ENCODE measurements around the gene IMPDH2.
A peak's percentile ranks its signal among the peaks of the same experiment; 100 is the strongest.

DNA sequence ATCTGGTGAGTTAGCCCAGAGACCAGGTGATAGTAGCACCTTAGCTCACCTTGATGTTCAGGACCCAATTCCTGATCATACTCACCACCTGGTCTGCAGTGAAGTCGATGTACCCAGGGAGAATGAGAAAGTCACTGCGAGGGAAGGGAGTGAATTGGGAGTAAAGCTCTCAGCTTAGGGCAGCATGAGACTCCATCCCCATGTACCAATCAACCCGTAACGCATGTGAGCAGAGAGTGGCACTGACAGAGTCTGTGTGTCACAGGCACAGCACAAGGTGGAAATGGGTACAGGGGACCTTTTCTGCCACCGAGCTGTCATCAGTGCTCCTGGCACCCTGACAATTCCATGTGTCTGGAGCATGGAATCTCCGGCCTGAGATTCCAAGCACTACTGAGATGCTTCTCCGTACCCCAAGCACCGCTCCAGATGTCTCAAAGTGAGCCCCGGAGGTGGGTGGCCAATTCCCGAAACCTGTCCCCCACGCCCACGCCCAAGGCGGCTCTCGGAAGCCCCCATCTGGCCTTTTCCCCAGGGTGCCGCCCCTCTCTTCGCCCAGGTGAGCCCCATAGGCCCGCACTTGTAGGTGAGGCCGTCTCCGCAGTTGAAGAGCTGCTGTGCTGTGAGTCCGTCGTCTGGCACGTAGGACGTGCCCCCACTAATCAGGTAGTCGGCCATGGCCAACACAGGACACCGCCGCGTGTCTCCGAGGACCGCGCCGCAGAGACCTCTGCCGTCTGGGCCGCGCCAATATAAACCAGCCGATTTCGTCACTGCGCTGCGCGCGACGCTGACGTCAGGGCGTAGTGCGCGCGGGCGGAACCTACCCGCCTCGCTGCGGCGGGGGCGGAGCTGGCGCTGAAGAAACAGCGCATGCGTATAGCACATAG is at the start of gene IMPDH2:
- TF ChIP-seq, protein P1, sequence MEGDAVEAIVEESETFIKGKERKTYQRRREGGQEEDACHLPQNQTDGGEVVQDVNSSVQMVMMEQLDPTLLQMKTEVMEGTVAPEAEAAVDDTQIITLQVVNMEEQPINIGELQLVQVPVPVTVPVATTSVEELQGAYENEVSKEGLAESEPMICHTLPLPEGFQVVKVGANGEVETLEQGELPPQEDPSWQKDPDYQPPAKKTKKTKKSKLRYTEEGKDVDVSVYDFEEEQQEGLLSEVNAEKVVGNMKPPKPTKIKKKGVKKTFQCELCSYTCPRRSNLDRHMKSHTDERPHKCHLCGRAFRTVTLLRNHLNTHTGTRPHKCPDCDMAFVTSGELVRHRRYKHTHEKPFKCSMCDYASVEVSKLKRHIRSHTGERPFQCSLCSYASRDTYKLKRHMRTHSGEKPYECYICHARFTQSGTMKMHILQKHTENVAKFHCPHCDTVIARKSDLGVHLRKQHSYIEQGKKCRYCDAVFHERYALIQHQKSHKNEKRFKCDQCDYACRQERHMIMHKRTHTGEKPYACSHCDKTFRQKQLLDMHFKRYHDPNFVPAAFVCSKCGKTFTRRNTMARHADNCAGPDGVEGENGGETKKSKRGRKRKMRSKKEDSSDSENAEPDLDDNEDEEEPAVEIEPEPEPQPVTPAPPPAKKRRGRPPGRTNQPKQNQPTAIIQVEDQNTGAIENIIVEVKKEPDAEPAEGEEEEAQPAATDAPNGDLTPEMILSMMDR (IDR thresholded peaks at IDR 0.05) = peak in 3 of 5 experiments; percentile 11 to 56 (median 42)
- TF ChIP-seq POLR2A (IDR thresholded peaks at IDR 0.05) (peak; percentile 92 to 96), EP300 (IDR thresholded peaks at IDR 0.05) (peak; percentile 91 to 100)
